GM12801 (cell line): ENCODE data around the gene OSBPL10.

Experiments
- TF ChIP-seq, protein P1 (sequence below): IDR thresholded peaks from one replicate; pipeline ENCODE4 v1.5.1; 2011; ENCODE audit warnings: control low read depth; ENCODE audit not compliant: insufficient read length; ENCODE audit errors: extremely low read depth

OSBPL10 gene

DNA sequence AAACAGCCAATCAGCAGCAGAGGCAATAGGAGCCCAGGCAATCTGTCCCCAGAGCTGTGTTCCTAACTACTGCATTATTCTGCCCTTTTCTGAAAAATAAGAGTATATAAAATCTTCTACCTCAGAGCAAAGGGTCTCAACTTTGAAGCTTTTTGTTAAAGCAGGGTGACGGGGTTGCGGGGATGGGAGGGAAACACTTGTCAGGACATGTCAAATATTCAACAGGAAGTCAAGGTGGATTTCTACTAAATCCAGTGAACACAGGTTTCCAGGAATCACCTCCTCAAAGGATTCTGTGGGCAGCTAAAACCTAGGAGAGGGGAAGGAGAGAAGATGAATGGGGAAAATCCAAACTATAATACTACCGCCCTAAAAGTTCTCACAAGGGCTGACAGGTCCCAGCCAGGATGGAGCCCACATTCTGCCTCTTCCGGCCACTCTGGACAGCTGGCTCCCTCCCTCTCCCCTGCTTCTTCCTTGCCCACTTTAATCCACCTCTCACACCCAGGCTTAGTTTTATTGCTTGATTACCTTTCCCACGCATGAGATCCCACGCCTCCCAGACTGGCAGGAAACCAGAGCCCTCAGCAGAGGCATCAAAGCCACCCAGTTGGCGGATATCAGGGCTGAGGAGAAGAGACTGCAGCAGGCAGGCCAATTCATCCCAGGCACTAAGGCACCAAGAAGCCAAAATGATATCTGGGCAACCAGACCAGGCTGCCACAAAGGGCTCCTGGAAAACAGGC, 77.2 kb downstream of the OSBPL10 start:
- TF ChIP-seq, protein P1, sequence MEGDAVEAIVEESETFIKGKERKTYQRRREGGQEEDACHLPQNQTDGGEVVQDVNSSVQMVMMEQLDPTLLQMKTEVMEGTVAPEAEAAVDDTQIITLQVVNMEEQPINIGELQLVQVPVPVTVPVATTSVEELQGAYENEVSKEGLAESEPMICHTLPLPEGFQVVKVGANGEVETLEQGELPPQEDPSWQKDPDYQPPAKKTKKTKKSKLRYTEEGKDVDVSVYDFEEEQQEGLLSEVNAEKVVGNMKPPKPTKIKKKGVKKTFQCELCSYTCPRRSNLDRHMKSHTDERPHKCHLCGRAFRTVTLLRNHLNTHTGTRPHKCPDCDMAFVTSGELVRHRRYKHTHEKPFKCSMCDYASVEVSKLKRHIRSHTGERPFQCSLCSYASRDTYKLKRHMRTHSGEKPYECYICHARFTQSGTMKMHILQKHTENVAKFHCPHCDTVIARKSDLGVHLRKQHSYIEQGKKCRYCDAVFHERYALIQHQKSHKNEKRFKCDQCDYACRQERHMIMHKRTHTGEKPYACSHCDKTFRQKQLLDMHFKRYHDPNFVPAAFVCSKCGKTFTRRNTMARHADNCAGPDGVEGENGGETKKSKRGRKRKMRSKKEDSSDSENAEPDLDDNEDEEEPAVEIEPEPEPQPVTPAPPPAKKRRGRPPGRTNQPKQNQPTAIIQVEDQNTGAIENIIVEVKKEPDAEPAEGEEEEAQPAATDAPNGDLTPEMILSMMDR = no peak

DNA sequence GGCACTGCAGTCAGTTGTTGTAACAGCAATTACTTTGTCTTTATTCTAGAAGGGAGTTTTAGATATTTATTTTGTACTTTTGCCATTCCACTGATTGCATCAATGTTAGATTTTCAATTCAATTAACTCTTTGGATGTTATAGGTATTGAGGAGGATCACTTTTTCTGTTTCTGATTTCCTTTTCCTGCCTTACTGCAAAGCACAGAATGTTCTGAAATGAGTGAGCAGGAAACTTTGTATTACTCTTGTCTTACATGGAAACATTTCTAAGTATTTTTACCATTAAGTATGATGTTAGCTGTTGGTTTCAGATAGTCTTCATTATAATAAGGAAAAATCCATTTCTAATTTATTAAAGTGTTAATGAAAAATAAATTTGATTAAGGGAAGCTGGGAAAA, 80.5 kb downstream of the OSBPL10 start:
- TF ChIP-seq, protein P1 = no peak

DNA sequence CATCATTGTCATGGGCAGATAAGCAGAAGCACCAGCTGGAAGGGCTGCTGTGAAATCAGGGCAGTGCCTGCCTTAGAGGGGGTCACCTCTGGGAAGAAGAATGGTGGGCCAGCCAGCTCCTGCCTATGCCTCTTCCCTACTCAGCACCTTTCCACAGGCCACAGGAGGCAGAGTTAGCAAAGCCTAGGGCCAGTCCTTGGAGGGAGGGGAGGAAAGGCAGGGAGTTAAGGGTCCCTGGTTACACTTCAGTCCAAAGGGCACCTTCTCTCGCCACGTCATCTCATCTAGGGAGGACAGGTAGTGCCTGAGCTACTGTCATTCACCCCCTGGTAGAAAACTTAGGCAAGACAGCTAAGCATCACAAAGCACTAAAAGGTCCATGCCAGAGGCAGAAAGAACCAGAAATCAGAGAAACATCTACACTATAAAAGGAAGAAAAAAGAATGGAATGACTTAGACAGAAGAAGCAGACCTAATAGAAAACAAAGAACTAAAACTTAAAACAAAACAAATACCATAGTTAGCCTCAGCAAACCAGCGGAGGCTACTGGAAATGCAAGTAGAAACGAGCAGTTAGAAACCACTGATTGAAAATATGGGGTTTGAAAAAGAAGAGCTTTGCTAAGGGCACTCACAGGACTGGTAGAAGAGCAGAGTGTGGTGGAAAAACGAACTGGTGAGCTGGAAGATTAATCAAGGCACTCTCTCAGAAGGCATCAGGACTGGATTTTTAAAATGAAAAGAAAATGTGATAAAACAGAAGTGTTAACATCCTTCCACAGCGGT, 84.2 kb downstream of the OSBPL10 start:
- TF ChIP-seq, protein P1 = no peak

DNA sequence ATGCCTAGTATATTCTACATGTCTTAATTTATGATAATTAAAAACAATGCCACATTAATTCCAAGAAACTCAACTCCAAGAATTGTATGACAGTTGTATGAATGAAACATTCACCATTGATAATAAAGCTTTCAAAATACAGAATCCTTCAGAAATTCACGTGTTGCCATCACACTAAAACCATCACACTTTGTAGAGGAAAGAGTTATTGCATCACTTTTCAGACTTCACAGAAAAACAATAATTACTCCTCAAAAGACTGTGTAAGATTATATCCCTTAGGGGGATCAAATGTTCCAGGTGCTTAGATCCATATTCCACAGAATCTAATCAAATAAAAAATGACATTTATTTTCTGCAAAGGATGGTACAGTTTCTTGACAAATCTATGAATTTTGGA, 85.0 kb downstream of the OSBPL10 start:
- TF ChIP-seq, protein P1 = no peak

DNA sequence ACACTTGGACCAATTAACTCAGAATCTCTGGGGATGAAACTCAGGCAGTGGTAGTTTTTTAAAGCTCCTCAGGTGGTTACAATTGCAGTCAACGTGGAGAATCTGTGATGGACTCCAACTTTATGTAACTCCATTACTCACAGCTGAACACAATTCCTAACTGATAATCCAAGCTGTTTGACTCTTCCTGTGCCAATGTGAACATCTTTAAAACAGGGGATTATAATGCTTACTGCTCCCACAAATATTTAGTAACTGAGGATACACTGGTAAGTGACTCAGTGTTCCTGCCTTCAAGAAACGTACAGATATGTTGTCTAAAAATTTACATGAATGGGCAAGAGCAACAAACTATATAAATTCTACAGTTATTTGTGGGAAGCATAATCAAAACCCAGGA, 85.6 kb downstream of the OSBPL10 start:
- TF ChIP-seq, protein P1 = no peak

DNA sequence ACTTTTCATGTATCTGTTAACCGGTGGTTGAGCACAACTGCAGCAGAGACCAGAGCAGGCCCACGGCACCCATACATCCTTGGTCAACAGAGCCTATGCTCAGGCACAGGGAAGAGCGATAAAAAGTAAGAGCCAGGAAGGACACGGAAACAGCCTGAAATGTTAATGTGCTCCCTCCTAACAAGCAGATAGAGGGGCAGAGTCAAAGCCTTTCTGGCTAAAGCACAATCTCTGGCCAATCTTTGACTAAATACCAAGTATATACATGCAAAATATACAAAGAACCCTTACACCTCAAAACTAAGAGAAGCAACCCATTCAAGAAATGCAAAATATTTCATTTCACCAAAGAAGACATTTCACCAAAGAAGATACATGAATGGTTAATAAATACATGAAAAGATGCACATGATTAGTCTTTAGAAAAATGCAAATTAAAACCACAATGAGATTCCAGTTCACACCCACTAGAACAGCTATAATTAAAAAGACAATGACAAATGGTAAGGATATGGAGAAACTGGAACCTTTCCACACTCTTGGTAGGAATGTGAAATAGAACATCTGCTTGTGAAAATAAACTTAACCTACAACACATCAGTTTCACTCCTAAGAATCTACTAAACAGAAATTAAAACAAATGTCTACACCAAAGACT, 88.0 kb downstream of the OSBPL10 start:
- TF ChIP-seq, protein P1 = no peak

DNA sequence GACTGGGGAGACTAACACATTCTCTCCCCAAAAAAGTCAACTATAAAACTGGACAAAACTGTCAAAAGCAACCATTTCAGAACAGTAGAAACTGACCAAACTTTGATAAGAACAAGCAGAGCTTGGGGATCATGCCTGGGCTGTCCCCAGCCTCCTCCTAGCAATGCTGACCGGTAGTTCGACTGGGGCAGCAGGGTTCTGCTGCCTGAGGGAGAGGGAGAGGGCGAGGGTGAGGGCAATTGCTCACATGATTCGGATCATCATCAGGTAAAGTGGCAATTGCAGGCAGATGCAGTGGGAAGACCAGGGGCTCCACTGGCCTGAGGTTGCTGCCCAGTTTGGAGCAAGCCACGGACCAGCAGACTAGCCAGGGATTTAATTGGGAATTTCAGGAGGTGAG, 88.6 kb downstream of the OSBPL10 start:
- TF ChIP-seq, protein P1 = no peak
